Smooth muscle cell (in vitro differentiated cells): ENCODE results near the gene RDH8. TPM values are rescaled to one million over a fixed set of nuclear protein-coding genes. Genes with fewer than 3 reads are reported as not detected.
A peak's percentile ranks its signal among the peaks of the same experiment; 100 is the strongest.

Experiments used
- DNase-seq: peaks from one replicate; lab custom pipeline; 2025; ENCODE audit not compliant: unreplicated experiment; lab: John Stamatoyannopoulos, UW
- H2AFZ ChIP-seq: fragments of 200-600 bp; sonication (generic); 2 replicates; pipeline ENCODE4 v1.6.0; 2016; ENCODE audit warnings: antibody characterized with exemption, low read depth, mild to moderate bottlenecking
- H3F3A ChIP-seq: fragments of 200-600 bp; sonication (generic); 2 replicates; pipeline ENCODE4 v1.6.0; 2017; ENCODE audit warnings: antibody characterized with exemption, low read depth
- H3K27ac ChIP-seq: fragments of 200-600 bp; sonication (generic); 2 replicates; pipeline ENCODE4 v1.5.1; 2016; ENCODE audit warnings: low read depth, mild to moderate bottlenecking
- H3K27me3 ChIP-seq: fragments of 200-600 bp; sonication (generic); 2 replicates; pipeline ENCODE4 v1.6.1; 2016; ENCODE audit warnings: low read depth, mild to moderate bottlenecking
- H3K36me3 ChIP-seq: fragments of 200-600 bp; sonication (generic); 2 replicates; pipeline ENCODE4 v1.5.1; 2016; ENCODE audit warnings: low read depth
- H3K4me1 ChIP-seq: fragments of 200-600 bp; sonication (generic); 2 replicates; pipeline ENCODE4 v1.5.1; 2016; ENCODE audit warnings: low read depth
- H3K4me2 ChIP-seq: fragments of 200-600 bp; sonication (generic); 2 replicates; pipeline ENCODE4 v1.6.0; 2016; ENCODE audit warnings: mild to moderate bottlenecking
- H3K4me3 ChIP-seq: fragments of 200-600 bp; sonication (generic); 2 replicates; pipeline ENCODE4 v1.5.1; 2016; ENCODE audit warnings: mild to moderate bottlenecking
- H3K79me2 ChIP-seq: fragments of 200-600 bp; sonication (generic); 2 replicates; pipeline ENCODE4 v1.6.0; 2016; ENCODE audit warnings: low read depth, mild to moderate bottlenecking
- H3K9ac ChIP-seq: fragments of 200-600 bp; sonication (generic); 2 replicates; pipeline ENCODE4 v1.6.0; 2016; ENCODE audit warnings: low read depth
- H3K9me3 ChIP-seq: fragments of 200-600 bp; sonication (generic); replicated peaks from 2 replicates; pipeline ENCODE4 v1.5.1; 2016; ENCODE audit warnings: low read depth
- H4K20me1 ChIP-seq: fragments of 200-600 bp; sonication (generic); 2 replicates; pipeline ENCODE4 v1.6.0; 2016; ENCODE audit warnings: low read depth
- WGBS: methylation state at CpG from one replicate; pipeline ENCODE4 v1.1.7; 2016; ENCODE audit warnings: low lambda C conversion rate; 5-methylcytosine and 5-hydroxymethylcytosine counted together
- polyA plus RNA-seq: library from polyadenylated mRNA; unstranded; fragments of >200 nt; fragmentation: Nextera tagmentation; extraction: Ambion mirVana; gene quantifications from 2 replicates; pipeline ENCODE4 v1.2.1, GENCODE V29; 2016
- total RNA-seq: library from RNA; depleted of rRNA; stranded (reverse); fragments of >200 nt; gene quantifications from 2 replicates; pipeline ENCODE4 v1.2.3, GENCODE V29; 2014
- TF ChIP-seq, protein P1 (sequence below): fragments of 200-600 bp; sonication (generic); IDR thresholded peaks from 2 replicates; pipeline ENCODE4 v1.5.1; 2017; ENCODE audit warnings: borderline replicate concordance, mild to moderate bottlenecking, antibody characterized with exemption; ENCODE audit not compliant: insufficient read depth, poor library complexity, severe bottlenecking

The RDH8 gene
- total and polyA plus RNA-seq, 2 experiments from 2014 or later, result not detected

DNA sequence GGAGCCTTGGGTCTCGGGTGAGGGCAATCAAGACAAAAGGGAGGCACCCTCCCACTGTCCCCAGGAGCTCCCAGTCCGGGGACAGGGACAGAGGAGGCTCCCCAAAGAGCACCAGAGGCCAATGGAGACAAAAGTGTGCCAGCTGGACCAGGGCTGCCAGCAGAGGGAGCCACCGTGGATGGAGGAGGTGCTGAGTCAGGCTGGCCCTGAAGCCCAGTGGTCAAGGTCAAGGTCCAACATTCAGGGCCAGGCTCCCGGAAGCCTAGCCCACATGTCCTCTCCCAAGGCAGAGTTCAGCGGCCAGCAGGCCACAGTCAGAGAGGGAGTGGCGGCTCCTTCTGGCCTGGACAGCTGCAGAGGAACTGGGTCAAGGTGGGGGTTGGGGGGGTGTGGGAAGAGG is 11.4 kb upstream of the RDH8 start:
- TF ChIP-seq, protein P1, sequence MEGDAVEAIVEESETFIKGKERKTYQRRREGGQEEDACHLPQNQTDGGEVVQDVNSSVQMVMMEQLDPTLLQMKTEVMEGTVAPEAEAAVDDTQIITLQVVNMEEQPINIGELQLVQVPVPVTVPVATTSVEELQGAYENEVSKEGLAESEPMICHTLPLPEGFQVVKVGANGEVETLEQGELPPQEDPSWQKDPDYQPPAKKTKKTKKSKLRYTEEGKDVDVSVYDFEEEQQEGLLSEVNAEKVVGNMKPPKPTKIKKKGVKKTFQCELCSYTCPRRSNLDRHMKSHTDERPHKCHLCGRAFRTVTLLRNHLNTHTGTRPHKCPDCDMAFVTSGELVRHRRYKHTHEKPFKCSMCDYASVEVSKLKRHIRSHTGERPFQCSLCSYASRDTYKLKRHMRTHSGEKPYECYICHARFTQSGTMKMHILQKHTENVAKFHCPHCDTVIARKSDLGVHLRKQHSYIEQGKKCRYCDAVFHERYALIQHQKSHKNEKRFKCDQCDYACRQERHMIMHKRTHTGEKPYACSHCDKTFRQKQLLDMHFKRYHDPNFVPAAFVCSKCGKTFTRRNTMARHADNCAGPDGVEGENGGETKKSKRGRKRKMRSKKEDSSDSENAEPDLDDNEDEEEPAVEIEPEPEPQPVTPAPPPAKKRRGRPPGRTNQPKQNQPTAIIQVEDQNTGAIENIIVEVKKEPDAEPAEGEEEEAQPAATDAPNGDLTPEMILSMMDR, result peak; percentile 35
- Histone ChIP-seq H4K20me1 (no peaks in the 10 kb centered on the region), H3K36me3 (no peaks in the 10 kb centered on the region), H2AFZ (no peak overlapping the region), H3K9me3 (no peaks in the 10 kb centered on the region), H3F3A (peaks cover 5% of the 10 kb centered on the region), H3K4me2 (no peak overlapping the region), H3K9ac (no peak overlapping the region), H3K4me3 (no peak overlapping the region), H3K27me3 (no peaks in the 10 kb centered on the region), H3K27ac (no peak overlapping the region), H3K79me2 (no peaks in the 10 kb centered on the region), H3K4me1 (no peaks in the 10 kb centered on the region)
- no peak for DNase-seq
- WGBS, result 81% methylated on average over 6 of the region's 6 CpGs

DNA sequence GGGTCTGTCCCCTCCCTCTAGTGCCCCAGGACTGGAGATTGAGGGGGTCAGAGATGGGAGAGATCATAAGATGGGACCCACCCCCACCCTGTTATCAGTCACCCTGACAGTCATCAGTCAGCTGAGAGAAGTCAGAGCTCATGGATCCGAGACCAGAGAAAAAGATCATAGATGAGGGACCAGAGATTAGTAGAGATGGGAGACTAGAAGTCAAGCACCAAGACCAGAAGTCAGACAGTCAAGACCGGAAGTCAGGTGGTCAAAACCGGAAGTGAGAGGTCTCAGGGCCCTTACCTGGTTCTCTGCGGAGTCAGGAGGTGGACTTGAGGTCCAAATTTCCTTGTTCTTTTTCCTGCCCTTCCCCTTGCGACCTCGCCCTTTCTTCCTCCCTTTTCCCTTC is 10.0 kb upstream of the RDH8 start:
- Histone ChIP-seq H3F3A (peaks cover 11% of the 10 kb centered on the region), H3K9ac (no peak overlapping the region), H3K36me3 (no peaks in the 10 kb centered on the region), H3K9me3 (no peaks in the 10 kb centered on the region), H3K79me2 (no peaks in the 10 kb centered on the region), H2AFZ (no peak overlapping the region), H4K20me1 (no peaks in the 10 kb centered on the region), H3K4me3 (no peak overlapping the region), H3K4me2 (no peak overlapping the region), H3K4me1 (no peaks in the 10 kb centered on the region), H3K27ac (no peak overlapping the region), H3K27me3 (no peaks in the 10 kb centered on the region)
- DNase-seq, result no peak
- WGBS, result 90% methylated on average over 6 of the region's 6 CpGs
- TF ChIP-seq, protein P1, result no peak

DNA sequence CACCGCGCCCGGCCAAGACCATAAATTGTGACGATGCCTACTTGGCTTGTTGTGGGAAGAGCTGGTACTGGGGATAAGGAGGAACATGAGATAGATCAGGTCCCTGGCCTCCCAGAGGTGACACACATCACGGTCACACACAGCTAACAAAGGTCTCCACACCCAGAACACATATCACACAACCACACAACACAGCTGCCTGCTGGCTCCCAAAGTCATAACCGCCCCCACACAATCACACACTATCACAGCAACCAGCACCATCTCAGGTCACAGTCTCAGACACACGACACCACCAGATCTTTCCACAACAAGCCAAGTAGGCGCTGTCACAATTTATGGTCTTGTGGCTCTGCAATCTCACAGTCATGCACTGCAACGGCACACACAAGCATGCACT is 8.7 kb upstream of the RDH8 start:
- no peaks in the 10 kb centered on the region for H3K27me3 ChIP-seq
- no peaks in the 10 kb centered on the region for H4K20me1 ChIP-seq
- H2AFZ ChIP-seq, result no peak overlapping the region
- no peaks in the 10 kb centered on the region for H3K79me2 ChIP-seq
- TF ChIP-seq, protein P1, result no peak
- no peaks in the 10 kb centered on the region for H3K9me3 ChIP-seq
- no peak overlapping the region for H3K27ac ChIP-seq
- no peak overlapping the region for H3K4me2 ChIP-seq
- DNase-seq, result no peak
- peaks cover 1% of the 10 kb centered on the region for H3K4me1 ChIP-seq
- H3K4me3 ChIP-seq, result no peak overlapping the region
- H3F3A ChIP-seq, result peaks cover 13% of the 10 kb centered on the region
- 79% methylated on average over 9 of the region's 9 CpGs for WGBS
- H3K36me3 ChIP-seq, result no peaks in the 10 kb centered on the region
- H3K9ac ChIP-seq, result no peak overlapping the region

DNA sequence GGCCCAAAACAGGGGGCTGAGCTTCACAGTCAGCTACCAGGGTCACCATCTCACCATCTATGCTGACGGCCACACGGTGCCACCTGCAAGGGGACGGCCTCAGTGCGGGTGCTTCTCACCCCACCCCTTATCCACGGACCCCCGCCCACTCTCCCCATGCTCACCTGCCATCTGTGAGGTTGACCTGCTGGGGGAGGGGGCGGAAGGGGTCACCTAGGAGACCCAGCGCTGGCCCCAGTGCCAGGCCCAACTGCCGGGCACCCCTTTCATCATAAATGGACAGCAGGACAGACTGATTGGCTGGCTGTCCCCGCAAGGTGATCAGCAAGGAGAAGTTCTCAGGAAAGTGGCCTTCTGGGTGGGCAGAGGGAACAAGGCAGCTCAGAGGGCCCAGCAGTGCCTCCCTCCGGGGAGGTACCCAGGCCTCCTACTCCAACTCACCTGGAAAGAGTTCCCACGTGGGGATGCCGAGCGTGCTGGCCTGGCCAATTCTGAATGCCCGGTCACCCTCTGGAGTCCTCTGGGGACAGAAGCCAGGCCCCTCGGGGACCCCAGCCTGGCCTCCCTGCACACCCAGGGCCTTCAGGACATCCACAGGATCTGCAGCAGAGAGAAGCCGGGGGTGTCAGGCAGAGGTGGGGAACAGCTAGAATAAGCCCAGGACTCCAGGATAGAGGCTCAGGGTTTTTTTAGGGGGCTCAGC is 7.5 kb upstream of the RDH8 start:
- Histone ChIP-seq H3F3A (peaks cover 16% of the 10 kb centered on the region), H3K27ac (peak overlapping the region; percentile 83), H3K36me3 (no peaks in the 10 kb centered on the region), H4K20me1 (no peaks in the 10 kb centered on the region), H3K9ac (no peak overlapping the region), H3K27me3 (peaks cover 1% of the 10 kb centered on the region), H3K9me3 (no peaks in the 10 kb centered on the region), H3K79me2 (no peaks in the 10 kb centered on the region), H2AFZ (no peak overlapping the region), H3K4me3 (no peak overlapping the region), H3K4me2 (no peak overlapping the region), H3K4me1 (peaks cover 3% of the 10 kb centered on the region)
- WGBS, result 89% methylated on average over 15 of the region's 17 CpGs
- DNase-seq, result no peak
- TF ChIP-seq, protein P1, result no peak
